ENCODE data around the gene TXN2.
"Not testable (repeated sequence)": the region's sequence is repeated elsewhere in the genome, so short reads cannot be mapped to it uniquely, and the experiment has no call there.

TXN2 gene

GRCh38 chr22:36454916-36455570 is 26.4 kb downstream of the TXN2 start:
- no peak for FAIRE-seq

DNA sequence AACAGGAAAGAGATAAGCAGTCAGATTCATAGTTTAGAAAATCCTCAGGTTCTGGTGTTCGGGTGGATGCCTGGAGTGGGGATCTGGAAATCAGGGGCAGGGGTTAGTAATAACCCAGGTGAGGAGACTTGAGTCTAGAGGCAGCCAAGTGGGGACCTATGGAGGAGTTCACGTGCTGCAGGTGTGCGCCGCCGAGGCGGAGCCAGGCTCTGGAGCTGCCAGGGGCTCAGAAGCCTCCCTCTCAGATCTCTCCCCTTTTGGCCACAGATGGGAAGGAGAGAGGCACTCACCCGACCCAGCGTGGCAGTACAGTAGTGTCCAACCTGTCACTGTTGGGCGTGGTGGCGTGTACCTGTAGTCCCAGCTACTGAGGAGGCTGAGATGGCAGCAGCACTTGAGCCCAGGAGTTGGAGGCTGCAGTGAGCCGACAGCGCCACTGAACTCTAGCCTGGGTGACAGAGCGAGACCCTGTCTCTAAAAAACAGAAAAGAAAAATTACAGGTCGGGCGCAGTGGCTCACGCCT is 27.5 kb downstream of the TXN2 start:
- FAIRE-seq: no peak

DNA sequence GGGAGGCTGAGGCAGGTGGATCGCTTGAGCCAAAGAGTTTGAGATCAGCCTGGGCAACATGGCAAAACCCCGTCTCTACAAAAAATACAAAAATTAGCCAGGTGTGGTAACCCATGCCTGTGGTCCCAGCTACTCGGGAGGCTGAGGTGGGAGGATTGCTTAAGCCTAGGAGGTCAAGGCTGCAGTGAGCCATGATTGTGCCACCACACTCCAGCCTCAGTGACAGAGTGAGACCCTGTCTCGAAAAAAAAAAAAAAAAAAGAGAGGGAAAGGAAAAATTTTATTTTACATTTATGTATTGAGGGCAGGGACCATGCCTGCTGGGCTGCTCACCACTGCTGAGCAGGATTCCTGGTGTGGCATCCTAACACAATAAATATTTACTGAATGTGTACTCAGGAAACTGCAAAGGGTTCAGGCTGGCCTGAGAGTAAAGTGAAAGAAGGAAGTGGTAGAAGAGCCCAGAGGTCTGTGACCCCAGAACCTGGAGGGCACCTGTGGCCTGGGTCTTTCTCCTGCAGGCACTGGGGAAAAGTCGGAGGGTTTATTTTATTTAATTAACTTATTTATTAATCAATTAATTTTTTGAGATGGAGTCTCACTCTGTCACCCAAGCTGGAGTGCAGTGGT is 28.3 kb downstream of the TXN2 start:
- not testable (repeated sequence) for FAIRE-seq

GRCh38 chr22:36452250-36452977 is 29.0 kb downstream of the TXN2 start:
- no peak for FAIRE-seq

DNA sequence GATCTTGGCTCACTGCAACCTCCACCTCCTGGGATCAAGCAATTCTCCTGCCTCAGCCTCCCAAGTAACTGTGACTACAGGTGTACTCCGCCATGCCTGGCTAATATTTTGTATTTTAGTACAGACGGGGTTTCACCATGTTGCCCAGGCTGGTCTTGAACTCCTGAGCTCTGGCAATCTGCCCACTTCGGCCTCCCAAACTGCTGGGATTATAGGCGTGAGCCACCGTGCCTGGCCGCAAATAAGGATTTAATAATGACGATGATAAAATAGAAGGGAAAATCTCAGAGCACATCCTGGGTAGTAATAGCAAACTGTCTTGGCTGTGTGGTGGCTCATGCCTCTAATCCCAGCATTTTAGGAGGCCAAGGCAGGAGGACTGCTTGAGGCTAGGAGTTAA is 30.5 kb downstream of the TXN2 start:
- FAIRE-seq: not testable (repeated sequence)

DNA sequence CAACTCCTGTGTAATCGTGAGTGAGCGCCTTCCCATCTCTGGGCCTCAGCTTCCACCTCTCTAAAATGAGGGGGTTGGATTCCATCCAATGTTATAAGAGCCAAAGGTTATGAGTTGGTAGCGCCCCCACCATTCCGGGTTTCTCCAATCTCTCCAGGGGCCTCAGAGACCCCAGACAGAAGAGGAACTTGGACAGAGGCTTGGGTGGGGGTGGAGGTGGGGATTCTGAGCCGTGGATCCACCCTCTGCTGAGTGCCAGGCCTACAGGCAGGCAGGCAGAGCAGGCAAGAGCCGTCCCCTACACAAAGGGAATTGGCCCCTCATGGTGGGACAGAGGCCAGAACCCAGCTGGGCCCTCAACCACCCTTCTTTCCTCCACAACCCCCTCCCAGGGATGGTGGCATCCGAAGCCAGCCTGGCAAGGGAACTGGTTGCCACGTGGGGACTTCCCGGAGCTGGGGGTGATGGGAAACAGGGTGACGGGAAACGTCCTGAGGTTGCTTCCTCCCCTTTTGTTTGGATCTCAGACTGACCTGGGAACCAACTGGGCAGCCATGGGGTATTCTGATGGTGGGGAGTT is 31.8 kb downstream of the TXN2 start:
- FAIRE-seq: no peak

DNA sequence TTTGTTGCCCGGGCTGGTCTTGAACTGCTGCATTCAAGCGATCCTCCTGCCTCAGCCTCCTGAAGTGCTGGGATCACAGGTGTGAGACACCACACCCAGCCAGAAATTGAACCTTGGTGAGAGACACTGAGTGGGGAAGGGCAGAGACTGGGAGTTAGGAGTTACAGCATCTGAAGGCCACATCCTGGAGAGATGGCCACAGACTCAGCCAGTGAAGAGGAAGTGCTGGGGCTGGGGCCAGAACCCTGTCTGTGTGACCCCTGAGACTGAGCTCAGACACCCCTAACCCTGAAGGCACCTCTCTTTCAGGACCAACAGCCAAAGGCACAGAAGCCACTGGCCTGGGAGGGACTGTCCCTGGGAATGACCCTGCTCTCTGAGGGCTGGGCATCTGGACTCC is 33.8 kb downstream of the TXN2 start:
- FAIRE-seq: no peak

DNA sequence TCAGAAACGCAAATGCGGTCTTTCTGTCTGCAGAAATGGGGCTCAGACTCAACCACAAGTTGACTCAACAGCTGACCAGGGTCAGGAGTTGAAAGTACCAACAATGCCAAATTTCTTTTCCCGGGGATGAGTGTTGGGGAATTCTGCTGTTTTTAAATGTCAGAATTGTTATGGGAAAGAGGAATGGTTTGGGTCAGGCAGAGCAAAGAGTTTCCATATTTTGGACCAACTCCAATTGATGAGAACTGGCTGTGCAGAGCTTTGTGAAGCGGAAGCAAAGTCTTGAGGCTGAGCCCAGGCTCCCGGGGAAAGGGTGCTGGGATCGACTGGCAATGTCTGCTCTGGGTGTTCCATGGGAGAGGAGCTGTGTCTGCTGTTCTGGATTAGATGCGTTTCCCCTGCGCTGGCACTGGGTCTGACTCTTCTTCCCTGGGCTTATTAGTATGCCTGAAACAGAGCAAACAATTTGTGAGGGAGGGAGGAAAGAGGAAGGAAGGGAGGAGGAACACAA is 36.2 kb downstream of the TXN2 start:
- FAIRE-seq: no peak

- FAIRE-seq: no peak
Observed at GRCh38 chr22:36443198-36443770, 38.2 kb downstream of the TXN2 start.

GRCh38 chr22:36442506-36443197 is 38.8 kb downstream of the TXN2 start:
- FAIRE-seq: no peak

DNA sequence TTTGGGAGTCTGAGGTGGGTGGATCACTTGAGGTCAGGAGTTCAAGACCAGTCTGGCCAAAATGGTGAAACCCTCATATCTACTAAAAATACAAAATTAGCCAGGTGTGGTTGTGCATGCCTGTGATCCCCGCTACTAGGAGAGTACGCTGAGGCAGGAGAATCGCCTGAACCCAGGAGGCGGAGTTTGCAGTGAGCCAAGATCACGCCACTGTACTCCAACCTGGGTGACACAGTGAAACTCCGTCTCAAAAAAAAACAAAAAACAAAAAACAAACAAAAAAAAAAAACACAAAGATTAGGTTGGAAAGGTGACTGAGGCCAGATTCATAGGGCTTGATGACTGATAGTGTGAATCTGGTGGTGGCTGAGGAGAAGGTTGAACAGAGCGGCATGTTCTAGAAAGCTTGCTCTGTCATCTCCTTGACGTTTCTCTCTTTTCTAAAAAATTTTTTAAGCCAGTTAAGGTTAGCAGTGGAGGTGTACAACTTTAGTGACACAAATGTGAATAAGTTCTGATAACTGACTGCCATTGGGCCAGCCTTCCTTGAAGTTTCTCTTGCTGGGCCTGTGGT is 40.9 kb downstream of the TXN2 start:
- FAIRE-seq: no peak

DNA sequence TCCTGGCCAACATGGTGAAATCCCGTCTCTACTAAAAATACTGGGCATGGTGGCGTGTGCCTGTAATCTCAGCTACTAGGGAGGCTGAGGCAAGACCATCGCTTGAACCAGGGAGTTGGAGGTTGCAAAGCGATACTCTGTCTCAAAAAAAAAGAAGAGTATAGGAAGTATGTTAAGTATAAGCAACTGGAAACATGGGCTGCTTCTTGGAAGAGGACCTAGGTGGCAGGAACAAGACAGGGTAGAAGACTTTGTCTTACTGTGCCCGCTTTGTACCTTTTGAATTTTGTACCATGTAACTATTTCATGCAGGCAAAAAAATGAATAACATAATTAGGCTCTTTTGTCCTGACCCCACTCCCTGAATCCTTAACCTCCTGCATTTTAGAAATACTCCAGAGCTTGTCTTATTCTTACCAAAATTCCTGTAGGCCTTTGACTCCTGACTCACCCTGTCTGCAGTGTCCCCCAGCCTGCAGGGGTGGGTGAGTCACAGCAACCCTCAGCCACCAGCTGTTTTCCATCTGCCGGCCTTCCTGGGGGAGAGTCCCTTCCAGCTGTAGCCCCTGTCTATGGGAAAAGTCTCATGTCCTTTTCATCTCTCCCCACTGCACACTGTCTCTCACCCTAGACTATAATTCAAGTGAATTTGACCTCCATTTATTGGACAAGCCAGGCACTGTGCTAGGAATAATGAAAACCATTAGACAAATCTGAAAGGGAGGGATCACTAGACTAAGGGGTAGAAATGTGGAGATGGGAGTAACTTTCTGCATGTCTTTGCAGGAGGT is 41.8 kb downstream of the TXN2 start:
- FAIRE-seq: no peak

DNA sequence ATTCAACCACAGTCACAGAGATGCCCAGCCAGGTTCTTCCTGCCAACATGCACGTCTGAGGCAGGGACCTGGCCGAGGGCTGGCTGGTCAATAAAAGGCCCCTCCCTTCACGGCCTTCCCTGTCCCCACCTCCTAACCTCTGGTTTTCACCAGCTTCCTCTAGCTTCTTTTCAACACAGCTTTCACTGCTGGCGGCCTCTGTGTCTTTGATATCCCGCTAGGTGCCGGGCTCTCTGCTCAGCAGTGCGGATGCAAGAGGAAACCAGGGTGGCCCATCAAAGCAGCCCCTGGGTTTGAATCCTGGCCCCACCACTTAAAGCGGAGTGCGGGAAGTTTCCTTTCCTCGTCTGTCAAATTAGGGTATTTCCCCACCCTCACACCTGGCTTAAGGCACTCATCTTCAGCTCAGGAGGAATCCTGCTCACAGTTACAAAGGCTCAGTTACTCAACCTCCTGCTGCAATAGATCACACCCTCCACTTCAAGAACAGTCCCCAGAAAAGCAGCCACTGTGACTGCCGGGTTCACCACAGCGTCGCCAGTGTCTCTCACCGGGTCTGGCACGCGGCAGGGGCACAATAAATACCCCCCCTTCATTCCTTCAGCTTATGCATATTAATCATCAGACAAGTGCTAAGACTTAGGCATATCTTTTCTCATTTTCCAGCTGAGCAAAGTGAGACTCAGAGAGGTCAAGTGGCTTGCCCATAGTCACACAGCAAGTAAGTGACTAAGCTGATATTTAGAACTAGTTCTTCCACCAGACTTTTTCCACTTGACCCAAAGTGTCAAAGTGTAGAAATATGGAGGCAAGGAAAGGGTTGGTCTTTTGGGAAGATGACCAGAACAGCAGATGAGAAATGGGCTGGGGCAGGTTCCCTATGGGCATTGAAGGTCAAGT is 45.7 kb downstream of the TXN2 start:
- FAIRE-seq: no peak

GRCh38 chr22:36433318-36434231 is 47.9 kb downstream of the TXN2 start:
- no peak for FAIRE-seq

GRCh38 chr22:36432592-36433317 is 48.7 kb downstream of the TXN2 start:
- FAIRE-seq: no peak

DNA sequence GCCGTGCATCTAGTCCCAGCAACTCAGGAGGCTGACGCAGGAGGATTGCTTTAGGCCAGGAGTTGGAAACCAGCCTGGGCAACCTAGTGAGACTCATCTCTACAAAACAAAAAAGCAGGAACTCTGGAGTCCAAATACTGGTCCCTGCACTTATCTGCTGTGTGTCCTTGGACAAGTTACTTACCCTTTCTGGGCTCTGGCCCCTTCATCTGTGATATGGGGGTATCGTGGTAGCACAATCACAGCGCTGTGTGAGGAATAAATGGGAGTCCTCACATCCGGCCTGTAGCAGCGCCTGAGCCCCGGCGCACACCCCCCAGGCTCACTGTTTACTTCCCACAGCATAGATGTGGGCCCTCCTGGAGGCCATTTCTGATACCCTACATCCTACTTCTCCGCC is 49.5 kb downstream of the TXN2 start:
- no peak for FAIRE-seq

- no peak for FAIRE-seq
Observed at GRCh38 chr22:36430863-36431262, 50.6 kb downstream of the TXN2 start.

- not testable (repeated sequence) for FAIRE-seq
Observed at GRCh38 chr22:36427952-36428351, 53.5 kb downstream of the TXN2 start.
